Keratinocyte (primary cell): ENCODE results near the gene C8B. TPM values are rescaled to one million over a fixed set of nuclear protein-coding genes. Genes with fewer than 3 reads are reported as not detected.

Experiments
- DNase-seq: peaks from one replicate; pipeline ENCODE4 v3.0.0-alpha.2; 2011; ENCODE audit warnings: low read depth, missing footprints, low spot score
- FAIRE-seq: peaks from 2 replicates; lab custom pipeline; 2011; peaks lifted over from hg19 to GRCh38; lab: Jason Lieb, UNC
- H2AFZ ChIP-seq: 2 replicates; pipeline ENCODE4 v1.6.0; 2012; ENCODE audit warnings: low read length, control low read depth, inconsistent platforms; ENCODE audit not compliant: control insufficient read depth
- H3K27ac ChIP-seq: 2 replicates; pipeline ENCODE4 v1.5.1; 2011; ENCODE audit warnings: low read length; ENCODE audit not compliant: control insufficient read depth, insufficient read depth
- H3K27me3 ChIP-seq: 3 replicates; pipeline ENCODE4 v1.6.0; 2011; ENCODE audit warnings: low read length; ENCODE audit not compliant: control insufficient read depth, insufficient read depth; ENCODE audit errors: extremely low read depth
- H3K36me3 ChIP-seq, 2 experiments: 2 replicates in 1 of 2; 3 replicates in 1 of 2; pipeline ENCODE4 v1.5.1; 2011; ENCODE audit warnings: low read length in 2 of 2, mild to moderate bottlenecking in 1 of 2; ENCODE audit not compliant: control insufficient read depth in 2 of 2, insufficient read depth in 2 of 2; ENCODE audit errors: extremely low read depth in 1 of 2
- H3K4me1 ChIP-seq: 3 replicates; pipeline ENCODE4 v1.5.1; 2011; ENCODE audit warnings: low read length; ENCODE audit not compliant: control insufficient read depth, insufficient read depth; ENCODE audit errors: extremely low read depth
- H3K4me2 ChIP-seq: 3 replicates; pipeline ENCODE4 v1.6.0; 2011; ENCODE audit warnings: low read depth, low read length; ENCODE audit not compliant: control insufficient read depth, insufficient read depth; ENCODE audit errors: extremely low read depth
- H3K4me3 ChIP-seq, 3 experiments: fragments of 200-600 bp in 1 of 3; sonication (generic) in 1 of 3; 2 replicates in 2 of 3; 3 replicates in 1 of 3; pipeline ENCODE4 v1.5.1; 2011 to 2016; ENCODE audit warnings: low read length in 3 of 3, mild to moderate bottlenecking in 3 of 3, control low read depth in 2 of 3, inconsistent platforms in 1 of 3, low read depth in 1 of 3, mixed read lengths in 1 of 3, mixed run types in 1 of 3, moderate library complexity in 1 of 3; ENCODE audit not compliant: control insufficient read depth in 2 of 3, insufficient read depth in 2 of 3; ENCODE audit errors: extremely low read depth in 1 of 3
- H3K79me2 ChIP-seq: 2 replicates; pipeline ENCODE4 v1.6.0; 2012; ENCODE audit warnings: low read length; ENCODE audit not compliant: control insufficient read depth, insufficient read depth
- H3K9ac ChIP-seq: 3 replicates; pipeline ENCODE4 v1.6.0; 2011; ENCODE audit warnings: low read length; ENCODE audit not compliant: control insufficient read depth, insufficient read depth; ENCODE audit errors: extremely low read depth
- H3K9me1 ChIP-seq: 3 replicates; pipeline ENCODE4 v1.6.0; 2011; ENCODE audit warnings: low read length; ENCODE audit not compliant: control insufficient read depth, insufficient read depth; ENCODE audit errors: extremely low read depth
- H3K9me3 ChIP-seq: 2 replicates; pipeline ENCODE4 v1.5.1; 2012; ENCODE audit warnings: low read depth, low read length; ENCODE audit not compliant: control insufficient read depth
- H4K20me1 ChIP-seq: 3 replicates; pipeline ENCODE4 v1.6.0; 2011; ENCODE audit warnings: low read length; ENCODE audit not compliant: control insufficient read depth, insufficient read depth; ENCODE audit errors: extremely low read depth
- CTCF ChIP-seq, 3 experiments: IDR thresholded peaks in 1 of 3; conservative IDR thresholded peaks in 1 of 3; optimal IDR thresholded peaks in 1 of 3; 2 replicates in 2 of 3; 3 replicates in 1 of 3; pipeline versions ENCODE3 to v1.5.1; 2011; ENCODE audit warnings: low read length in 3 of 3, mild to moderate bottlenecking in 3 of 3, moderate library complexity in 2 of 3, control low read depth in 1 of 3, inconsistent platforms in 1 of 3; ENCODE audit not compliant: insufficient read depth in 2 of 3; ENCODE audit errors: extremely low read depth in 1 of 3
- EZH2 ChIP-seq: IDR thresholded peaks from one replicate; pipeline ENCODE4 v1.6.1; 2012; ENCODE audit warnings: inconsistent platforms, mild to moderate bottlenecking, low read length, moderate library complexity
- dilution Hi-C: fragments of 300-500 bp; cut with MboI; formaldehyde crosslinking; loops from one replicate; pipeline ENCODE4 v1.7.0; 2020; ENCODE audit warnings: low sequenced_read_pairs; ENCODE audit not compliant: extremely low pct_ligation_motif_present
- polyA plus RNA-seq, 5 experiments: library from polyadenylated mRNA; depleted of rRNA in 3 of 5; stranded (reverse) in 3 of 5; stranded (forward) in 1 of 5; unstranded in 1 of 5; fragments of >200 nt; gene quantifications; 1 replicate in 1 of 5; 2 replicates in 3 of 5; 3 replicates in 1 of 5; pipeline versions ENCODE4 v1.2.1 to v1.2.3, GENCODE V29; 2011 to 2012; ENCODE audit warnings: missing spikeins in 2 of 5, low read depth in 1 of 5, low replicate concordance in 1 of 5

The C8B gene
- polyA plus RNA-seq, 1 donor (not counting 4 experiments of a cell fraction or from before 2014, with no cell fraction given): 0.04 TPM

DNA sequence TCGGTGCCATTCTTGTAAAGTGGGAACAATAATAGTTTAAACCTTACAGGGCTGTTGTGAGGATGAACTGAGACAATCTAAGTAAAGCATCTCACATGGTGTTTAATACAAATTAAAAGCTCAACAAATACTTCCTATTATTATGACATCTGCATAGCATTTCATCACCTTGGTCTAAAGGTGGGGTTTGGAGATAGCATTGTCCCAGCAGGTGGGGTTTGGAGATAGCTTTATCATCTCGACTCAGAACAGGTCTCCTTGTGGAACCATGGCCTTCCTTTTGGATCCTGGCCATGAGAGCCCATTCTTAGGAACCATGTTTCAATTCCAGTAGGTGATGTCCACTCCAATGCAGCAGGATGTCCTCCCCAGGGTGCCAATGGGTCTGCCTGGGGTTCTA lies 20.6 kb upstream of the C8B start:
- no peak for TF ChIP-seq CTCF (optimal IDR thresholded peaks at IDR 0.05 in 1 of 3, IDR thresholded peaks at IDR 0.05 in 1 of 3, conservative IDR thresholded peaks at IDR 0.05 in 1 of 3; ENCODE audit: extremely low read depth in 1 of 3, insufficient read depth in 2 of 3, low read length in 3 of 3)
- TF ChIP-seq EZH2: no peak
- H4K20me1 ChIP-seq: no peaks in the 10 kb centered on the region
- H3K36me3 ChIP-seq: no peaks in the 10 kb centered on the region
- no peak overlapping the region for H3K4me3 ChIP-seq
- H3K4me2 ChIP-seq: no peak overlapping the region
- dilution Hi-C loops: no loop called here
- no peaks in the 10 kb centered on the region for H3K9me3 ChIP-seq
- no peaks in the 10 kb centered on the region for H3K4me1 ChIP-seq
- no peaks in the 10 kb centered on the region for H3K79me2 ChIP-seq
- H3K9me1 ChIP-seq: no peaks in the 10 kb centered on the region
- H3K27me3 ChIP-seq: no peaks in the 10 kb centered on the region
- DNase-seq (no peak), FAIRE-seq (no peak)
- no peak overlapping the region for H2AFZ ChIP-seq
- no peak overlapping the region for H3K27ac ChIP-seq
- H3K9ac ChIP-seq: no peak overlapping the region

- no peak overlapping the region for H2AFZ ChIP-seq
- dilution Hi-C loops: no loop called here
- no peaks in the 10 kb centered on the region for H3K36me3 ChIP-seq
- H3K9me3 ChIP-seq: no peaks in the 10 kb centered on the region
- FAIRE-seq: no peak
- no peak overlapping the region for H3K4me3 ChIP-seq
- H3K4me1 ChIP-seq: no peaks in the 10 kb centered on the region
- H3K9ac ChIP-seq: no peak overlapping the region
- no peak overlapping the region for H3K27ac ChIP-seq
- DNase-seq: no peak
- no peaks in the 10 kb centered on the region for H3K9me1 ChIP-seq
- H3K4me2 ChIP-seq: no peak overlapping the region
- no peaks in the 10 kb centered on the region for H3K27me3 ChIP-seq
- H3K79me2 ChIP-seq: no peaks in the 10 kb centered on the region
- H4K20me1 ChIP-seq: no peaks in the 10 kb centered on the region
- TF ChIP-seq CTCF (optimal IDR thresholded peaks at IDR 0.05 in 1 of 3, IDR thresholded peaks at IDR 0.05 in 1 of 3, conservative IDR thresholded peaks at IDR 0.05 in 1 of 3; ENCODE audit: extremely low read depth in 1 of 3, insufficient read depth in 2 of 3, low read length in 3 of 3) (no peak), EZH2 (no peak)
Observed at GRCh38 chr1:56985857-56986256, 20.0 kb upstream of the C8B start.
